Right lobe of liver (tissue), 6 donors: Measurements from ENCODE around the gene RAP1GAP2. TPM values are rescaled to one million over a fixed set of nuclear protein-coding genes. Genes with fewer than 3 reads are reported as not detected.

Source experiments
- ATAC-seq, 4 donors: fragments of 200-7000 bp; cut with Tn5 transposase; one replicate each; pipeline ENCODE4 v1.9.1; 2020; ENCODE audit warnings: mild to moderate bottlenecking in 4 of 4, moderate library complexity in 4 of 4
- DNase-seq, 3 donors: peaks; one replicate each; pipeline ENCODE4 v3.0.0-alpha.2; 2020
- H3K27ac ChIP-seq, 3 donors: fragments of 200-600 bp; one replicate each; pipeline ENCODE4 v1.8.0; 2022
- H3K27me3 ChIP-seq, 2 donors: fragments of 200-600 bp; one replicate each; pipeline ENCODE4 v1.8.0; 2022
- H3K36me3 ChIP-seq, 4 donors: fragments of 200-600 bp; sonication (generic) in 1 of 4; one replicate each; pipeline versions ENCODE4 v1.5.1 to v1.8.0; 2017 to 2022; ENCODE audit warnings: control low read depth in 1 of 4
- H3K4me1 ChIP-seq, 4 donors: fragments of 200-600 bp; sonication (generic) in 1 of 4; one replicate each; pipeline versions ENCODE4 v1.5.1 to v1.8.0; 2017 to 2022; ENCODE audit warnings: control low read depth in 1 of 4
- H3K4me3 ChIP-seq, 3 donors: fragments of 200-600 bp; one replicate each; pipeline ENCODE4 v1.8.0; 2022
- H3K9me3 ChIP-seq, 4 donors: fragments of 200-600 bp; sonication (generic) in 1 of 4; one replicate each; pipeline versions ENCODE4 v1.5.1 to v1.8.0; 2017 to 2022; ENCODE audit warnings: control low read depth in 1 of 4
- CTCF ChIP-seq, 4 donors: fragments of 200-600 bp in 3 of 4; fragments of 450-650 bp in 1 of 4; IDR thresholded peaks; one replicate each; pipeline versions ENCODE4 v1.5.1 to v1.8.0; 2016 to 2022; ENCODE audit warnings: antibody characterized with exemption in 4 of 4, mild to moderate bottlenecking in 2 of 4
- POLR2A ChIP-seq: fragments of 450-650 bp; IDR thresholded peaks from one replicate; pipeline ENCODE4 v1.6.1; 2017; ENCODE audit warnings: antibody characterized with exemption, mild to moderate bottlenecking
- WGBS: methylation state at CpG from one replicate; pipeline ENCODE4 v1.1.6; 2018; ENCODE audit warnings: low coverage, low lambda C conversion rate; ENCODE audit not compliant: insufficient coverage; ENCODE audit errors: missing lambda C conversion rate; 5-methylcytosine and 5-hydroxymethylcytosine counted together
- intact Hi-C, 2 donors: fragments of 100-400 bp; cut with DNase I; formaldehyde crosslinking; loops; one replicate each; pipeline versions ENCODE4 v1.11.2 to v1.14.1; 2022
- total RNA-seq, 6 experiments: library from RNA; depleted of rRNA in 2 of 6; stranded (reverse); fragments of >200 nt in 2 of 6; fragmentation: NEBNext Ultra II Directional in 3 of 6; extraction: Animal tissue kit (Norgen Biotek cat#: 25700) in 3 of 6; gene quantifications; one replicate each; pipeline versions ENCODE4 v1.1.0 to v1.2.4, GENCODE V29; 2016 to 2023
- donor health status: DM: no; HTN: yes; CAD: no.
- donor health status: DM: no; HTN: no; CAD: no.
- donor health status: DM: no; HTN: no; CAD: no.
- donor health status: DM: no; HTN: yes; CAD: no.
- donor health status: DM: no; HTN: yes; CAD: no.

The RAP1GAP2 gene
- total RNA-seq, 6 experiments from 2014 or later = 1.0 to 3.8 (median 1.8) TPM

GRCh38 chr17:2893422-2893914 is 97.2 kb downstream of the RAP1GAP2 start:
- ATAC-seq (no peak), DNase-seq (no peak)
- 88% methylated on average over 12 of the region's 20 CpGs for WGBS
- no peaks in the 10 kb centered on the region for H3K36me3 ChIP-seq
- no peak overlapping the region for H3K4me3 ChIP-seq
- H3K9me3 ChIP-seq = no peaks in the 10 kb centered on the region
- no peaks in the 10 kb centered on the region for H3K27me3 ChIP-seq
- TF ChIP-seq CTCF (IDR thresholded peaks at IDR 0.05) = no peak
- no peak for TF ChIP-seq POLR2A
- H3K4me1 ChIP-seq = no peaks in the 10 kb centered on the region
- intact Hi-C loops = no loop called here
- no peak overlapping the region for H3K27ac ChIP-seq

- no peak for ATAC-seq
- Histone ChIP-seq H3K27me3 (no peaks in the 10 kb centered on the region), H3K4me1 (no peaks in the 10 kb centered on the region), H3K4me3 (no peak overlapping the region), H3K27ac (no peak overlapping the region), H3K9me3 (no peaks in the 10 kb centered on the region), H3K36me3 (no peaks in the 10 kb centered on the region)
- no peak for DNase-seq
- intact Hi-C loops = no loop called here
- TF ChIP-seq CTCF (IDR thresholded peaks at IDR 0.05) (no peak), POLR2A (no peak)
- WGBS = 59% methylated on average over 16 of the region's 17 CpGs
Observed at GRCh38 chr17:2894782-2895181, 98.5 kb downstream of the RAP1GAP2 start.

GRCh38 chr17:2897605-2898004 is 101.4 kb downstream of the RAP1GAP2 start:
- ATAC-seq = no peak
- no peaks in the 10 kb centered on the region for H3K9me3 ChIP-seq
- WGBS = 79% methylated on average over 4 of the region's 11 CpGs
- no peak overlapping the region for H3K4me3 ChIP-seq
- no peaks in the 10 kb centered on the region for H3K36me3 ChIP-seq
- intact Hi-C loops = no loop called here
- no peaks in the 10 kb centered on the region for H3K4me1 ChIP-seq
- TF ChIP-seq CTCF (IDR thresholded peaks at IDR 0.05) = no peak
- TF ChIP-seq POLR2A = no peak
- H3K27me3 ChIP-seq = no peaks in the 10 kb centered on the region
- DNase-seq = no peak
- no peak overlapping the region for H3K27ac ChIP-seq

GRCh38 chr17:2898255-2898926 is 102.2 kb downstream of the RAP1GAP2 start:
- Histone ChIP-seq H3K9me3 (no peaks in the 10 kb centered on the region), H3K27me3 (no peaks in the 10 kb centered on the region), H3K4me1 (no peaks in the 10 kb centered on the region), H3K4me3 (no peak overlapping the region), H3K27ac (no peak overlapping the region), H3K36me3 (no peaks in the 10 kb centered on the region)
- WGBS = 56% methylated on average over 10 of the region's 15 CpGs
- ATAC-seq (no peak), DNase-seq (no peak)
- TF ChIP-seq POLR2A (no peak), CTCF (IDR thresholded peaks at IDR 0.05) (no peak)
- intact Hi-C loops = no loop called here
